WTC11 (cell line): ENCODE measurements around the gene RHOA. TPM values are rescaled to one million over a fixed set of nuclear protein-coding genes. Genes with fewer than 3 reads are reported as not detected.

Experiments used
- ATAC-seq: fragments of 200-7000 bp; cut with Tn5 transposase; 2 replicates; pipeline ENCODE4 v1.10.0; 2021; ENCODE audit warnings: mild to moderate bottlenecking, moderate library complexity
- CTCF ChIA-PET: fragments of 300-600 bp; sonication (Branson Sonifier 250); formaldehyde crosslinking; loops from one replicate; lab custom pipeline; 2021; ENCODE audit warnings: antibody characterized with exemption; lab: Charles Lee
- POLR2A ChIA-PET: fragments of 350-600 bp; sonication (Branson Sonifier 250); formaldehyde crosslinking; loops from one replicate; lab custom pipeline; 2021; ENCODE audit warnings: antibody characterized with exemption; lab: Charles Lee
- DNase-seq: peaks from one replicate; pipeline ENCODE4 v3.0.0; 2021; ENCODE audit warnings: low spot score
- H3K27ac Mint-ChIP-seq: 2 replicates; pipeline ENCODE4 v1.8.0; 2021; ENCODE audit warnings: mixed read lengths
- H3K27me3 Mint-ChIP-seq: 2 replicates; pipeline ENCODE4 v1.8.0; 2021; ENCODE audit warnings: low read depth, mild to moderate bottlenecking, moderate library complexity, mixed read lengths
- H3K36me3 Mint-ChIP-seq: 2 replicates; pipeline ENCODE4 v1.8.0; 2021; ENCODE audit warnings: mixed read lengths
- H3K4me1 Mint-ChIP-seq: 2 replicates; pipeline ENCODE4 v1.8.0; 2022; ENCODE audit warnings: mixed read lengths
- H3K4me3 Mint-ChIP-seq: 2 replicates; pipeline ENCODE4 v1.8.0; 2021; ENCODE audit warnings: mild to moderate bottlenecking, moderate library complexity, mixed read lengths
- H3K9me3 Mint-ChIP-seq: 2 replicates; pipeline ENCODE4 v1.8.0; 2021; ENCODE audit warnings: mixed read lengths
- ATF1 ChIP-seq: sonication (generic); formaldehyde crosslinking; IDR thresholded peaks from 2 replicates; pipeline ENCODE4 v1.8.1; 2023; ENCODE audit warnings: mild to moderate bottlenecking, moderate library complexity, missing genetic modification reagents
- EMX1 ChIP-seq: fragments of 250-450 bp; sonication (Bioruptor Pico); IDR thresholded peaks from 2 replicates; pipeline ENCODE4 v1.8.0; 2021; ENCODE audit warnings: mild to moderate bottlenecking
- ERG ChIP-seq: fragments of 250-450 bp; sonication (Bioruptor Pico); IDR thresholded peaks from 2 replicates; pipeline ENCODE4 v1.8.0; 2021; ENCODE audit warnings: mild to moderate bottlenecking
- ESRRA ChIP-seq: sonication (generic); formaldehyde crosslinking; IDR thresholded peaks from 2 replicates; pipeline ENCODE4 v1.8.1; 2022; ENCODE audit warnings: mild to moderate bottlenecking, missing genetic modification reagents, borderline replicate concordance
- GABPB1 ChIP-seq: sonication (generic); formaldehyde crosslinking; IDR thresholded peaks from 2 replicates; pipeline ENCODE4 v1.8.1; 2023; ENCODE audit warnings: mild to moderate bottlenecking, missing genetic modification reagents
- MAX ChIP-seq: sonication (generic); formaldehyde crosslinking; IDR thresholded peaks from 2 replicates; pipeline ENCODE4 v1.8.0; 2022; ENCODE audit warnings: mild to moderate bottlenecking, missing genetic modification reagents
- MXD4 ChIP-seq: fragments of 250-450 bp; sonication (Bioruptor Pico); IDR thresholded peaks from 2 replicates; pipeline ENCODE4 v1.8.0; 2021; ENCODE audit warnings: mild to moderate bottlenecking, moderate library complexity, borderline replicate concordance
- NFATC4 ChIP-seq: fragments of 250-450 bp; sonication (Bioruptor Pico); IDR thresholded peaks from 2 replicates; pipeline ENCODE4 v1.9.0; 2021; ENCODE audit warnings: mild to moderate bottlenecking
- NR2C2 ChIP-seq: sonication (generic); formaldehyde crosslinking; IDR thresholded peaks from 2 replicates; pipeline ENCODE4 v1.8.0; 2022; ENCODE audit warnings: mild to moderate bottlenecking, missing genetic modification reagents
- PREB ChIP-seq: sonication (generic); formaldehyde crosslinking; IDR thresholded peaks from 2 replicates; pipeline ENCODE4 v1.8.1; 2022; ENCODE audit warnings: mild to moderate bottlenecking, missing genetic modification reagents, moderate library complexity, borderline replicate concordance
- SMAD3 ChIP-seq: sonication (generic); formaldehyde crosslinking; IDR thresholded peaks from 2 replicates; pipeline ENCODE4 v1.8.0; 2022; ENCODE audit warnings: missing genetic modification reagents, mild to moderate bottlenecking, borderline replicate concordance
- SP1 ChIP-seq: sonication (generic); formaldehyde crosslinking; conservative IDR thresholded peaks from 2 replicates; pipeline ENCODE4 v1.8.1; 2022; ENCODE audit warnings: missing genetic modification reagents
- STAT6 ChIP-seq: sonication (generic); formaldehyde crosslinking; conservative IDR thresholded peaks from 2 replicates; pipeline ENCODE4 v1.8.1; 2023; ENCODE audit warnings: mild to moderate bottlenecking, low read depth, missing genetic modification reagents, moderate library complexity
- ZBTB21 ChIP-seq: sonication (generic); formaldehyde crosslinking; IDR thresholded peaks from 2 replicates; pipeline ENCODE4 v1.8.1; 2023; ENCODE audit warnings: mild to moderate bottlenecking, missing genetic modification reagents, borderline replicate concordance
- ZNF219 ChIP-seq: sonication (generic); formaldehyde crosslinking; IDR thresholded peaks from 2 replicates; pipeline ENCODE4 v1.8.0; 2023; ENCODE audit warnings: missing genetic modification reagents, mild to moderate bottlenecking, borderline replicate concordance
- ZNF263 ChIP-seq: sonication (generic); formaldehyde crosslinking; IDR thresholded peaks from 2 replicates; pipeline ENCODE4 v1.8.1; 2022; ENCODE audit warnings: low read depth, mild to moderate bottlenecking, moderate library complexity, missing genetic modification reagents
- ZNF281 ChIP-seq: sonication (generic); formaldehyde crosslinking; IDR thresholded peaks from 2 replicates; pipeline ENCODE4 v1.8.0; 2023; ENCODE audit warnings: mild to moderate bottlenecking, missing genetic modification reagents
- ZNF416 ChIP-seq: fragments of 250-450 bp; sonication (Bioruptor Pico); IDR thresholded peaks from 2 replicates; pipeline ENCODE4 v1.9.0; 2021; ENCODE audit warnings: mild to moderate bottlenecking, inconsistent platforms
- total RNA-seq: library from RNA; stranded (reverse); gene quantifications from 3 replicates; pipeline ENCODE4 v1.2.3, GENCODE V29; 2021
- TF ChIP-seq, protein P1 (sequence below): fragments of 250-450 bp; sonication (Bioruptor Pico); IDR thresholded peaks from 2 replicates; pipeline ENCODE4 v1.9.0; 2021; ENCODE audit warnings: moderate library complexity, mild to moderate bottlenecking, inconsistent platforms, borderline replicate concordance
- TF ChIP-seq, protein P2 (sequence below): sonication (generic); formaldehyde crosslinking; IDR thresholded peaks from 2 replicates; pipeline ENCODE4 v1.8.0; 2023; ENCODE audit warnings: missing genetic modification reagents, mild to moderate bottlenecking, borderline replicate concordance

Gene RHOA
- total RNA-seq, 1 experiment from 2014 or later, result 367 TPM

GRCh38 chr3:49389297-49389696 lies 22.5 kb downstream of the RHOA start:
- Mint-ChIP-seq H3K4me3 (no peak overlapping the region), H3K9me3 (no peaks in the 10 kb centered on the region), H3K36me3 (0 out of 2 replicates have a peak, but pooled peaks cover 12% of the 10 kb centered on the region), H3K27me3 (no peaks in the 10 kb centered on the region), H3K27ac (no peak overlapping the region), H3K4me1 (peaks cover 9% of the 10 kb centered on the region; the same call in 1 of the 2 replicates)
- no peak for TF ChIP-seq MAX (CRISPR knock-in tag)
- TF ChIP-seq ESRRA (CRISPR knock-in tag), result no peak
- TF ChIP-seq SMAD3, result no peak
- TF ChIP-seq STAT6, result no peak
- TF ChIP-seq NFATC4, result no peak
- no peak for TF ChIP-seq ZBTB21
- TF ChIP-seq ERG, result no peak
- TF ChIP-seq MXD4 (CRISPR knock-in tag), result no peak
- no peak for TF ChIP-seq NR2C2
- ATAC-seq (no peak), DNase-seq (no peak)
- ChIA-PET CTCF (interaction anchor here (1.4 kb wide), 1 partner anchor 60 kb away, joined by 7 read pairs; no protein-coding TSS in a partner anchor), POLR2A (interaction anchor here (1.2 kb wide), 1 partner anchor 8 kb away, joined by 3 read pairs; no protein-coding TSS in a partner anchor)

GRCh38 chr3:49388289-49388820 lies 23.4 kb downstream of the RHOA start:
- CTCF ChIA-PET, result interaction anchor here (1.4 kb wide), 1 partner anchor 61 kb away, joined by 7 read pairs; no protein-coding TSS in a partner anchor
- H3K4me1 Mint-ChIP-seq, result peaks cover 9% of the 10 kb centered on the region; the same call in 1 of the 2 replicates
- no peak overlapping the region for H3K4me3 Mint-ChIP-seq
- ATAC-seq (no peak), DNase-seq (no peak)
- peak overlapping the region; percentile 10; the same call in 1 of the 2 replicates for H3K27ac Mint-ChIP-seq
- H3K9me3 Mint-ChIP-seq, result no peaks in the 10 kb centered on the region
- 0 out of 2 replicates have a peak, but pooled peaks cover 12% of the 10 kb centered on the region for H3K36me3 Mint-ChIP-seq
- H3K27me3 Mint-ChIP-seq, result no peaks in the 10 kb centered on the region
- POLR2A ChIA-PET, result interaction anchor here (1.2 kb wide), 1 partner anchor 9 kb away, joined by 3 read pairs; no protein-coding TSS in a partner anchor
- no peak for TF ChIP-seq ZNF416 (CRISPR knock-in tag)
- TF ChIP-seq GABPB1, result no peak
- TF ChIP-seq ZNF281, result no peak
- no peak for TF ChIP-seq EMX1 (CRISPR knock-in tag)
- TF ChIP-seq, protein P1, sequence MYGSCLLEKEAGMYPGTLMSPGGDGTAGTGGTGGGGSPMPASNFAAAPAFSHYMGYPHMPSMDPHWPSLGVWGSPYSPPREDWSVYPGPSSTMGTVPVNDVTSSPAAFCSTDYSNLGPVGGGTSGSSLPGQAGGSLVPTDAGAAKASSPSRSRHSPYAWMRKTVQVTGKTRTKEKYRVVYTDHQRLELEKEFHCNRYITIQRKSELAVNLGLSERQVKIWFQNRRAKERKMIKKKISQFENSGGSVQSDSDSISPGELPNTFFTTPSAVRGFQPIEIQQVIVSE (CRISPR knock-in tag), result no peak
- no peak for TF ChIP-seq ATF1
- TF ChIP-seq ZNF263 (CRISPR knock-in tag), result no peak
- no peak for TF ChIP-seq SP1
- TF ChIP-seq PREB, result no peak
- TF ChIP-seq, protein P2, sequence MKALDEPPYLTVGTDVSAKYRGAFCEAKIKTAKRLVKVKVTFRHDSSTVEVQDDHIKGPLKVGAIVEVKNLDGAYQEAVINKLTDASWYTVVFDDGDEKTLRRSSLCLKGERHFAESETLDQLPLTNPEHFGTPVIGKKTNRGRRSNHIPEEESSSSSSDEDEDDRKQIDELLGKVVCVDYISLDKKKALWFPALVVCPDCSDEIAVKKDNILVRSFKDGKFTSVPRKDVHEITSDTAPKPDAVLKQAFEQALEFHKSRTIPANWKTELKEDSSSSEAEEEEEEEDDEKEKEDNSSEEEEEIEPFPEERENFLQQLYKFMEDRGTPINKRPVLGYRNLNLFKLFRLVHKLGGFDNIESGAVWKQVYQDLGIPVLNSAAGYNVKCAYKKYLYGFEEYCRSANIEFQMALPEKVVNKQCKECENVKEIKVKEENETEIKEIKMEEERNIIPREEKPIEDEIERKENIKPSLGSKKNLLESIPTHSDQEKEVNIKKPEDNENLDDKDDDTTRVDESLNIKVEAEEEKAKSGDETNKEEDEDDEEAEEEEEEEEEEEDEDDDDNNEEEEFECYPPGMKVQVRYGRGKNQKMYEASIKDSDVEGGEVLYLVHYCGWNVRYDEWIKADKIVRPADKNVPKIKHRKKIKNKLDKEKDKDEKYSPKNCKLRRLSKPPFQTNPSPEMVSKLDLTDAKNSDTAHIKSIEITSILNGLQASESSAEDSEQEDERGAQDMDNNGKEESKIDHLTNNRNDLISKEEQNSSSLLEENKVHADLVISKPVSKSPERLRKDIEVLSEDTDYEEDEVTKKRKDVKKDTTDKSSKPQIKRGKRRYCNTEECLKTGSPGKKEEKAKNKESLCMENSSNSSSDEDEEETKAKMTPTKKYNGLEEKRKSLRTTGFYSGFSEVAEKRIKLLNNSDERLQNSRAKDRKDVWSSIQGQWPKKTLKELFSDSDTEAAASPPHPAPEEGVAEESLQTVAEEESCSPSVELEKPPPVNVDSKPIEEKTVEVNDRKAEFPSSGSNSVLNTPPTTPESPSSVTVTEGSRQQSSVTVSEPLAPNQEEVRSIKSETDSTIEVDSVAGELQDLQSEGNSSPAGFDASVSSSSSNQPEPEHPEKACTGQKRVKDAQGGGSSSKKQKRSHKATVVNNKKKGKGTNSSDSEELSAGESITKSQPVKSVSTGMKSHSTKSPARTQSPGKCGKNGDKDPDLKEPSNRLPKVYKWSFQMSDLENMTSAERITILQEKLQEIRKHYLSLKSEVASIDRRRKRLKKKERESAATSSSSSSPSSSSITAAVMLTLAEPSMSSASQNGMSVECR, result no peak
- no peak for TF ChIP-seq ZNF219
